HG03460 (cell line): Measurements from ENCODE around the gene NOTCH1.
"Not testable (repeated sequence)": the region's sequence is repeated elsewhere in the genome, so short reads cannot be mapped to it uniquely, and the experiment has no call there.

Experiments
- ATAC-seq: cut with Tn5 transposase; IDR thresholded peaks from one replicate; pipeline ENCODE4 v1.9.1; 2021; ENCODE audit not compliant: unreplicated experiment

Gene NOTCH1

DNA sequence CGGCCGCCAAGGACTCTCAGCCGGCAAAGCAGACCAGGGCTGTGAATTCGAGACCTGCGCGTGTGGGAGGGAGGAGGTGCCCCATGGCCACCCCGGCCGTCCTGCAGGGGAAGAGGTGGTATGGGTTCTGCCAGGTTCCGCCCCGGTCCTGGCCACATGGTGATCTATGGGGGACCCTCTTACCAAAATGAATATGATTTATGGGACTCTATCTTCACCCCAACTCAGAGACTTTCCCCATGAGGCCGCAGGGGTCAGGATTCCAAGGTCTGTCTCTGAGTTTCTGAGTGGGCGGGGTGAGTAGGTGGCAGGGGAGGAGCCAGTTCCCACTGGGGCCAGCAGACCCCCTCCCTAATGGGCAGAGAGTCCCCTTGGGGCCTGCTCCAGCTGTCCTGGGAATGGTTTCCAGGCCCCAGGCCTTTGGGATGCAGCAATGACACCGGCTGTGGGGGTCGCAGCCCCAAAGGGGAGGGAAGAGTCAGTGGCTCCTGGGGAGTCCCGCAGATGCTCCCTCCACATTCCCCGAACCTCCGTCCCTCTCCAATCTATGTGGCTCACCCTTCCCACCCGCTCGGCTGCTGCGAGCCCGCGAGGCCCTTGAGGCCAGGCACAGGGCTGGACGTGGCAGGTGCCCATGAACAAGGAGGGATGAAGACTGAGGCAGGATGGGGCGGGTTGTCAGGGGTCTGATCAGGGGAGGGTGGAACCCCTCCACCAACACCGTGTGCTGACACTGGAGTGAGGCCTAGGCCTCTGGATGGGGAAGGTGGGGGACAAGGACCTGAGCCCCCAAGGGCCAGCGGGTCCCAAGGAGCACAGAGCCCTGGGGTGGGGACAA, 20.1 kb upstream of the NOTCH1 start:
- no peak for ATAC-seq

DNA sequence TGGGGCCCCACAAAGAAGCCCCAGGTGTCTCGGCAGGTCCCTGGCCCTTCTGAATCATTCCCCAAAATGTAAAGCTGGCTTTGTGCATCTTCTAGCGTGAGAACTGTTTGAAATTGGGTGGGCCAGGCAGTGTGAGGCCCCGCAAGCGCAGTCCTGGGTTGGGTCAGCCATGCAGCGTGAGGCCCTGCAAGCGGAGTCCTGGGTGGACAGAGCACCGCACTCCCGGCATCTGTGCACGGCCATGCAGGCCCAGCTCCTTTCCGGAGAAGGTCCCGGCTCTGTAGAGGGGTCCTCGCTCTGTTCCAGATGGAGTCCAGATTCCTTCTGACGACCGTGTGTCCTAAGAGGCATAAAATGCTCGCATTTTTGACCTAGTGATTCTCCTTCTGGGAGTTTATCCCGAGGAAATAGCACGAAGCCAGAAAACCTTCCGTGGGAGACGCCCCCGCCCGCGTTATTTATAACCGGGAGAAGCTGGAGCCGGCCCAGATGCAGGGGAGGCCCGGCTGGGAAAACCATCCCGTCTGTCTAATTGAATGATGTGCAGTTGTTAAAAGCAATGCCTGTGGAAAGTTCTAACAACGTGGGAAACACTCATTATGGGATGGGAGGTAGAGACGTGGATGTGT, 19.4 kb upstream of the NOTCH1 start:
- ATAC-seq, result no peak

DNA sequence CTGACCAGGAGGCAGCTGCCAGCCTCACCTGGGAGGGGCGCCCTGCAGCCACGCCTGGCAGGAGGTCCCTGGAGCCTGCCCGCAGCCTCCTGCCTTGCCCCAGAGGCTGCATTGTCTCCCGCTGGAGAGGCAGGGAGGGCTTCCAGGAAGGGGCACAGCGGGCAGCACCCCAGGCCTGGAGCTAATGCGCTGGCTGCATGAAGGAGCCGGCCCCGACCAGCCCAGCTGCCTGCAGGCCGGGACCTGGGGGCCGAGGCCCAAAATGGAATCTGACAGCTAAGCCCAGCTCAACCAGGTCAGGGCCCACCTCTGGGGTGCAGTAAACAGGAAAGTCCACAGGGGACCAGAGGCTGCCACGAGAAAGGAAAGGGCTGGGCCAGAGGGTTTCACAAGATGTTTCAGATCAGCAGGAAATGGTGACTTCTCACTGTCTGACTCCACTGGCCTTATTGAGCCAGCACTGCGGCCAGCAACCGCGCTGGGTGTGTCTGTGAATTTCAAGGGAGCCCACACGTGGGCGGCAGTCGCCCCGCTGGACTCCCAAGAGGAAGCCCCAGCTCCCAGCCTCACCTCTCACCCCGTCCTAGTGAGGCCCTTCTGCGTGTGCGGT, 18.6 kb upstream of the NOTCH1 start:
- ATAC-seq, result no peak

DNA sequence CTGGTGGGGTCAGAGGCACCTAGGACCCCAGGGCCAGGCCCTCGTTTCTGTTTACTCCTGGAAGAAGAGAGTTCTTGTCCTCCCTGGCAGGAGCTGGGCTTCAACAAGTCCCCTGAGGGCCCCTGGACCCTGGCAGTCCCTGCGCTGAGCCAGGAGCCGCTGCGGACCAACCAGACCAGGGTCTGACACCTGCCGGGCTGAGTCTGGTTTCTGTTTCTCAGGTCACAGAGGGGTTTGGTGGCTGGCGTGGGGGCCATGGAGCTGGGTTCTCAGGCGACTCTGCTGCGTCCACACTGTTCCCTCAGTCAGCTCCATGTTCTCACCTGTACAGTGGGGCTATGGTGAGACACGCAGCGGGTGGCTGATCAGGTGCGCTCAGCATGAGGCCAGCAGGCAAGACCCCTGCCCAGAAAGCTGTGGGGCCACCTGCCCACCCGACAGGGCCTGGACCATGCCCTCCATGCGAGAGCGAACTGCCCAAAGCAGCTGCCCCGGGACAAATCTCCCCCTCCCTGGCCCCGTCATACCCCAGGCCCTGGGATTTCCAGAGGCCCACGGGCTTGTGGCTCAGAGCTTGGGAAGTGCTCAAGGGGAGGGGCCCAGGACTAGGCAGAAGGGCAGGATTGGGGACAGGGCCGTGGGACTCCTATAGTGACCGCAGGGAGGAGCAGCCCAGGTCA, 17.9 kb upstream of the NOTCH1 start:
- ATAC-seq, result no peak

DNA sequence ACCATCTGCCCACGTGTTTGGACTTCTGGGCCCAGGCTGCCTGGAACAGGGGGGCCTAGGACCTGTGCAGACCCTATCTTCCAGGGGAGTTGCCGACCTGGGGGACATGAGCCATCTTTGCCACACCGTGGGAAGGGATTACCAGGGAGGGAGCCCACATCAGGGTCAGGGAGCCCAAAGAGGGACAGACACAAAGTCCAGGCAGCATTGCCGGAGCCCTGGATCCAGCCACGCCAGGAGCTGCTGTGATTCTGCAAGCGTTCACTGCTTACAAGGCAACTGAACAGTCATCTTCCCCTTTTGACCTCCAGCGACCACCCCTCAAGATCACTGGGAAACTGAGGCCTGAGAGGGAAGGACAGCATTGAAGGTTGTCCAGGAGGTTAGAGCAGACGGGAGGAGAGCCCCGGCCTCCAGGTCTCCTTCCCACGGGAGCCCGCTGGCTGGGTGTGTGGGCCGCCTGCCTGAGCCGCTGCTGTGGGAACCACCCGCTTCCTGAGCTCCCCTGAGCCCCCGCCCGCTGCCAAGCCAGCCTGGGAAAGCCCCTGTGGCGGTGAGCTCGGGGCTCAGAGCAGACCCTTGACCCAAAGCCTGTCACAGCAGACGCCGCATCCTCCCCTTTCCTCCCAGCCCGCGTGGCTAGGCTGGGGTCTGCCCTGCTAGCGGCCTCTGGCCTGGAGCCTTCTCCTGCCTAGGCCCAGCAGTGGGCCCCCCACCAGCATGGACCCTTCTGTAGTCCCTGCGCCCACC, 17.1 kb upstream of the NOTCH1 start:
- ATAC-seq, result no peak

DNA sequence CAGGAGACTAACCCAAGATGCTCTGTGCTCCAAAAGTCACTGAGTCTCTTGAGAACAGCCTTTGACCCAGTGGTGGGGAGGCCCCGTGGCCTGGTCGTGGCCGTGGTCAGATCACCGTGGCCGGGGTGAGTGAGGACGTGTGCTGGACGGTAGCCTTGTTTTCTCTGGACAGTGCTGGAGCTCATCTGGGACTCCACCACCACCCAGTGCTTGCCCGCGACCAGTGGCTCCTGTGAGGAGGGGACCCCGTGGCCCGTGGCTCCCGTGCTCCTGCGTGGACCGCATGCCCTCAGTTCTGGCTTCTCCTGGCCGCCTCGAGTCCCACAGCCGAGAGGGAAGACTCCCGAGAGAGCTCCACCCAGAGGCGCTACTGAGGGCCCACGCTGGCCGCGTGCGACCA, 15.9 kb upstream of the NOTCH1 start:
- ATAC-seq, result no peak

DNA sequence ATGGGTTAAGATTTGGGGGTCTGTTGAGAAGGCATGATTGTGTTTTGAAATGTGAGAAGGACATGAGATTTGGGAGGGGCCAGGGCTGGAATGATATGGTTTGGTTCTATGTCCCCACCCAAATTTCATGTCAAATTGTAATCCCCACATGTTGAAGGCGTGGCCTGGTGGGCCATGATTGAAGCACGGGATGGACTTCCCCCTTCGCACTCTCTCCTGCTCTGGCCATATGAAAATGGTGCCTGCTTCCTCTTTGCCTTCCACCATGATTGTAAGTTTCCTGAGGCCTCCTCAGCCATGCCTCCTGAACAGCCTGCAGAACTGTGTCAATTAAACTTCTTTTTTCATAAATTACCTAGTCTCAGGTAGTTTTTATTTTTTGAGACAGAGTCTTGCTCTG, 14.7 kb upstream of the NOTCH1 start:
- no peak for ATAC-seq

DNA sequence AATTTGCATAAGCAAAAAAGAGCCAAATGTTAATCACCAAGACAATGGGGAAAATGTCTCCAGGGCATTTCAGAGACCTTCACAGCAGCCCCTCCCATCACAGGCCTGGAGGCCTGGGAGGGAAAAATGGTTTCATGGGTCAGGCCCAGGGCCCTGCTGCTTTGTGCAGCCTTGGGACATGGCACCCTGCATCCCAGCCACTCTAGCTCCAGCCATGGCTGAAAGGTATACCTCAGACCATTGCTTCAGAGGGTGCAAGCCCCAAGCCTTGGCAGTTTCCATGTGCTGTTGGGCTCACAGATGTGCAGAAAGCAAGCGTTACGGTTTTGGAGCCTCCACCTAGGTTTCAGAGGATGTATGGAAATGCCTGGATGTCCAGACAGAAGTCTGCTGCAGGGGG, 13.5 kb upstream of the NOTCH1 start:
- ATAC-seq, result not testable (repeated sequence)

DNA sequence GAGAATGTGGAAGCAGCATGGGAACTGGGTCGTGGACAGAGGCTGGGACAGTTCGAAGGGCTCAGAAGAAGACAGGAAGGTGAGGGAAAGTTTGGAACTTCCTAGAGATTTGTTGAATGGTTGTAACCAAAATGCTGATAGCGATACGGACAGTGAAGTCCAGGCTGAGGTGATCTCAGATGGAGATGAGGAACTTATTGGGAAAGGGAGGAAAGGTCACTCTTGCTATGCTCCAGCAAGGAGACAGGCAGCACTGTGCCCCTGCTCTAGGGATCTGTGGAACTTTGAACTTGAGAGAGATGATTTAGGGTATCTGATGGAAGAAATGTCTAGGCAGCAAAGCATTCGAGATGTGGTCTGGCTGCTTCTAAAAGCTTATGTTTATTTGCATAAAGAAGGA, 13.0 kb upstream of the NOTCH1 start:
- not testable (repeated sequence) for ATAC-seq

DNA sequence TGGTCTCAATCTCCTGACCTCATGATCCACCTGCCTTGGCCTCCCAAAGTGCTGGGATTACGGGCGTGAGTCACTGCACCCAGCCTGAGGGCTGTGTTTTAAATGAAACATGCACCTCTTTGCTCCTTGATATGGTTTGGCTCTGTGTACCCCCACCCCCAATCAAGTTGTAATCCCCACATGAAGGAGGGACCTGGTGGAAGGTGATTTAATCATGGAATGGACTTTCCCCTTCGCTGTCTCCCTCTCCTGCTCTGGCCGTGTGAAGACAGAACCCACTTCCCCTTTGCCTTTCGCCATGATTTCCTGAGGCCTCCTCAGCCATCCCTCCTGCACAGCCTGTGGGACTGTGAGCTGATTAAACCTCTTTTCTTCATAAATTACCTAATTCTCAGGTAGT, 12.5 kb upstream of the NOTCH1 start:
- no peak for ATAC-seq

DNA sequence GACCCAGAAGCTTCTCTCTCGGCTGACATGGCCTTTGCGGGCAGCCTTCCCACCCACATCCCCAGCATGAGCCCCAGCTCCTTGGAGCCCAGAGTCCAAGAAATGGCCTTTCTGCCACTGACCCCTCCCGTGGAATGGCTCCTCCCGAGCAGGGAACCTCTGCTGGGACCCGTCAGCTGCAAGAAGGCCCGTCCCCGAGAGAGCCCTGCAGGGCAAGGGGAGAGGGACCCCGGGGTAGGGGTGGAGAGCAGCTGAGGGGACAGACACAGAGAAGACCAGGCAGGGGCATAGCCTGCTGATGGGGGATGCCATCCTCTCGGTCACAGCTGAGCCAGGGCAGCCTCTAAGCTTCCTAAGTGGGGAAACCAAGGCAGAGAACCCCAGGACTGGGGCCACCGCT, 11.2 kb upstream of the NOTCH1 start:
- ATAC-seq, result no peak

DNA sequence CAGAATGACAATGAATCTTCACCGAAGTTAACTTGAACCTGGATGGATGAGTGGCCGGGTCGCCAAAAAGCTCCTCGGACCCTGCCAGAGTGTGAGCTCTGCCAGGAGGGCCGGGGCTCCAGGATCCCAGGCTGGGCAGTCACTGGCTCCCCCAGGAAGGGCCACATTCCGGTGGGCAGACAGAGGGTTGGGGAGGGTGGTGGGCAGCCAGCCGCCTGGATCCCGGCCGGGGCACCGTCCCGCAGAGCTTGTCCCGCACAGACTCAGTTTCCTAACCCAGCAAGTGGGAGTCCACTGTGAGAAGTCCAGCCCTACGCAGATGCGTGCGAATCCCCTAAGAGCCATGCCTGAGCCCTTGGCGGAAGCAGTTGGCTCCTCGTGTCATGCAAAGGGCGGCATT, 10.3 kb upstream of the NOTCH1 start:
- no peak for ATAC-seq

DNA sequence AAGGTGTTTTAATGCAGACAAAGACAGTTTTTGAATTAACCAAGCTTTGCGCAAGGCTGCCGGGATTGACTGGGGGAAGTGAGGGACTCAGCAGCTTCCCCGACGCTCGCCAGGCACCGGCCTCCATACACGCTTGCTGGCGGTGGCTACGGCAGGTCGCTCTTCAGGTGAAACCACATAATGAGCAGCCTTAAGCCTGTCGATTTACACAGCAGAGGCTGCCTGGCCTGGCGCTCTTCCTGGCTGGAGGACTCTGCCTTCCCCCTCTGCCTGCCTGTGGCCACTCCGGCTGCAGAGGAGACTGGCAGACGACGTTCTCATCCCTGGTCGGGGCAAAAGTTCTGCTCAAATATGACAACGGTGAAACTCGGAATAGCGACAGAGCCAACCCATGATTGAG, 9.0 kb upstream of the NOTCH1 start:
- ATAC-seq, result no peak

DNA sequence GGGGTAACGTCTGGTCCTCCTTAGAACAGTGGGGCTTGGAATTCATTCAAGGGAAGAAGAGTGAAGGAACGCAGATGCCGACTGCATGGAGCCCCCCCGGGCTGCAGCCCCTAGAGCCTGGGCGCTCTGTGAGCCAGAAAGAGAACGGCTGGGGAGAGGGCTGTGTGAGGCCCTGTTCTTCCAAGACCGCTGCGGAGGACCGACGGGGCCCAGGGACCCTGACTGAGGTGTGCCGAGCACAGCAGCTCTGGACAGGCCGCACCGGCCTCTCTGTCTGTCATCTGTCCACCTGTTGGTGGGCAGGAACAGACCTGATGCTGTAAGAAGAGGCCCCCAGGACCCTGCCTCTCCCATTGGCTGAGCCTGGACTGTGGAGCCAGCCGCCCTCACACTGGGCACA, 7.7 kb upstream of the NOTCH1 start:
- no peak for ATAC-seq

DNA sequence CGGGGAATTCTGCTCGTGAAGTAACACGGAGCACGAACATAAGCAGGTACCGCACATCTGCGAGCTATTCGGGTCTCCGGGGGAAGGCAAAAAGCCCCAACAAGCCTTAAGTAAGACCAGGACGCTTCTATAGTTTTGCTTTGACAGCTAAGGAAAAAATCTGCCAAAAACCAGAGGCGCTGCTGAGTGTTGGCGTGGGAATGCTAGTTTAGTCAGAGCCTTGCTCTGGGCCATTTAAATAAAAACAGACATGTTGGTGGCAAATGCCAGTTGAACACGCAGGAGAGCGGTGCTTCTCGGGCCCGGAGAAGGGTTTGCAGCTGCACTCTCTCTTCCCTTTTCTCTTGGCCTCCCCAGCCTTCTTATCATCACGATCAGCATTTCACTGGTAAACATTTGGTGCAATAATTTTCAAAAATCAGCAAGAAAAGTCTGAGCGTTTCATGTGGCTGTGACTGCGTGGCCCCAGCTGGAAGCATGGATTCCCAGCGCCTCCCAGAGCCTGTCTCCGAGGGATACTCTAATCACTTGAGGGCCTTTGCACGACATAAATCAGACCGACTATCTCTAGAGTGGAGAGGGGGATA, 6.4 kb upstream of the NOTCH1 start:
- no peak for ATAC-seq

DNA sequence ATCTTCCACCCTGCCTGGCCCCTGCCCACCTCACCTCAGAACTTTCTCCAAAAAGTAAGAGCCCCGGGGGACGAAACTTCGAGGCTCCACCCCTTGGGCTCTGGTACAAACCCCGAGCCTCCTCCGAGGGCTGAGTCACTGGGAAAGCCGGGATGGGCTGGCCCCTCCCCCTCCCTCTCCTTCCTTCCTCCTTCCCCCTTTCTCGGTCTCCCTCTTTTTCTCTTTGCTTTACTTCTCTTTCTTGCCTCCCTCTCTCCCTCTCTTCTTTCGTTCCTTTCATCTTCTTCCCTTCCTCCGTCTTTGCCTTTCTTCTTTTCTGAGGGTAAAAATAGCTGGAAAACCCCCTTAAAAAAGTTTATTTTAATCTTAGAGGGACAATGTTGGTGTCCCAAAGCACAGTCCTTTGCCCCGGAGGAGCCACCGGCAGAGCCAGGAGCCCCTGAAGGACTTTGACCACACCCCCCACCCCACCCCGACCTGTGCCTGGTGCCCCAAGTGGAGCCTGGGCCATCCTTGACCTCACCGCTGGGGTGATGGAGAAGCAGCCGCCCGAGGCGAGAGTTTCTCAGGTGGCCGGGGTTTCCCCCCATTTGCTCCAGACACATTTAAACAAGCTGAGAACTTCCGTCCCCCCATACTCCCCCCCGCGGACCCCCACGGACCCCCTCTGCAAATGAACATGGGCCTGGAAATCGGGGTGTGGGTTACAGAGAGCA, 5.7 kb upstream of the NOTCH1 start:
- no peak for ATAC-seq

DNA sequence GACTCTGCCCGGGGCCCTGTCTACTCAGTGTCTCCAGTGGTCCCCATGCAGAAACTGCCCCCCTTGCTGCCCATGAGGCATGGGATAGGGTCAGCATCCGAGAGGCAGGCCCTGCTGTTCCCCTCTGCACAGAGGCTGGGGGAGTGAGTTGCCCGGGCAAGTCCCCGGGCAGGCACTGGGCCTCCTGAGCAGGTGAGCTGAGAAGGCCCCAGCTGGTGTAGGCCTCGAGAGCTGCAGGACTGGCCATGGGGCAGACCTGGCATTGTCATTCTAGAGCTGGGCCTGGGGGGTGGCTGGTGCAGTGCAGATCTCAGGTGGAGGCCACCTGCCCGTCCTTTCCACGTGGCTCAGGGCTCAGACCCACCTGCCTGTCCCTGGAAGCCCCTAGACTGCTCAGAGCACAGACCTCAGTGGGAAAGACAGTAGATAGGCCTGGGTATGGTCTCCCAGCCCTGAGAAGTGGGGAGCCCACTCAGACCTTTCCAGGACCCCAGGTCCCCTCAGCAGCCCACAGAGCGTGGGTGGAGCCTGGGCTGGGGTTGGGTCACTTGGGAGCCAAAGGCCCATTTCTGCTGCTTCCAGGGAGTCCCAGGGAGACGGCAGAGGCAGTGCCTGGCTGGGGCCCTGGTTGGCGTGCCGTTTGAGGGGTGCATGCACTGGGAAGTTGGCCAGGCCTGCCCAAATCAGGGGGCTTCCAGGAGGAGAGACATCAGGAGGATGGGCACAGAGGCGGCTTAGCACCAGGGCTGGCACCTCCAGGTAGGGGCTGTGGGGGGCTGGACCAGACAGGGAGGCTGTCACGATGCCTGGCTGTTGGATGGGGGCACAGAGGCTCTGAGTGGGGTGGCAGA, 4.8 kb upstream of the NOTCH1 start:
- ATAC-seq, result no peak

DNA sequence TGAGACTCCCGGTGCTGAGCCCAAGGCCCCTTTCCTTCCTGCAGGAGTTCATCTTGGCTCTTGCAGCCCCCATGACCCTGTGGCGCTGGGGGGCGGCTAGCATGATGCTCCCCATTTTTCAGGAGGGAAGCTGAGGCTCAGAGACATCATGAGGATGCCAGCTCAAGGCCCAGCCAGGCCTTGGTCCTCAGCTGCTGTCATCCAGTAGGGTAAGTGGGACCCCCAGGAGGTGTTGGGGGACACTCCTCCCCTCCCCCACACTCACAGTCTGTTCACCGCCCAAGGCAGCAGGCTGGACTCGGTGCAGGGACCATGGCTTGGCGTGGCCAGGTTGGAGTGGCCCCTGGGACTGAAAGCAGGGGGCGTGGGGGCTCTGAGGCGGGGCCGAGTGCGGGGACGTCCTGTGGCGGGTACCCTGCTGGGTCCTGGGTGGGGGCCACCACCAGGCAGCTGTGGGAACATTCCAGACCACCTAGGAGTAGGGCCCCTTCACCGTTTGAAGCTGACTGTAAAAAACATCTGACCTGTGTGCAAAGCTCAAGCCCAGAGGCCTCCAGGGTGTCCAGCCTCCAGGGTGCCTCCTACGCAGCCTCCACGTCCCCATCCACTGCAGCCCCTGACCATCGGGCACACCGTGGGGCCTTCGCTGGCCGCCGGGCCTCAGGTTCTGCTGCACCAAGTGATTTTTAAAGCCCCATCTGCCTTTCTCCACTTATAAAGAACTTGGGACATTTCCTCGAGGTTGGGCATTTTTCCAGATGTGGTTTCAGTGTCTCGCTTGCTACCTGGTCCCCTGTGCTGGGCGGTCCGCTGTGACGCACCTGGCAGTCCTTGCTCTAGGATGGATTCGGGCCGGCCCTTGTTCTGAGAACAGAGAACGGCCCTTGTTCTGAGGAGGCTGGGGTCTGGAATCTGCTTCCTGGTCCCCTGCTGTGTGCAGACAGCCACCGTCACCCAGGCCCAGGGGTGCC, 3.4 kb upstream of the NOTCH1 start:
- no peak for ATAC-seq
